T-helper 22 cell (primary cell): ENCODE data around the gene SPON2.

ENCODE experiments used
- DNase-seq: peaks from one replicate; pipeline ENCODE4 v3.0.0-alpha.2; 2020; ENCODE audit warnings: low read depth

The SPON2 gene

DNA sequence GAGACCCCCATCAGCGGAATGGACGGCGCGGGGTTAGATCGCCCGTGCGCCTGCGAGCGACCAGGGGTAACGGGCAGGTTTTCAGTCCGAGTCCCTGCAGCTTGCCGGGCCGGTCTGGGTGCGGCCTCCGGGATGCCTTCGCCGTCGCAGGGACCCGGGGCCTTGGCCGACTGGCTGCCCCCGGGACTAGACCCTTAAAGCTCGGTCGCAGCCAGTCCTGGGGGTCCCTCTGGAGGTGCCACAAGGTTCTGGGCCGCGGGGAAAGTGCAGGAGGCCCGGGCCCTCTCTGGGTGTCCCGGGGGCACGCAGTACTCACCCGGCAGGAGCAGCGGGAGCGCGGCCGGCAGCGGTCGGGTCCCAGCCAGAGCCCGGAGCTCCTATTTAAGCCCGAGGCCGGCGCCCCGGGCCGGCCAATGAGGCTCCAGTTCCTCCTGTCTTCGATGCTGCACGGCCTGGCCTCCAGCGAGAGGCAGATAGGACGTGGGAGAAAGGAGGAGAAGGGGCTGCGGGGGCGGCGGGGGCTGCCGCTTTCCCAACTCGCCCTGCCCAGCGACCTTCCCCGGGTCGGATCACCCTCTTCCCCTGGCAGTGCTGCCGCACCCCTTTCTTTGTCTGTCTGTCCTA lies at the start of gene SPON2:
SPON2 (minus strand) TSS at position 356 of the 624 bp plus-strand sequence.
- no peak for DNase-seq

DNA sequence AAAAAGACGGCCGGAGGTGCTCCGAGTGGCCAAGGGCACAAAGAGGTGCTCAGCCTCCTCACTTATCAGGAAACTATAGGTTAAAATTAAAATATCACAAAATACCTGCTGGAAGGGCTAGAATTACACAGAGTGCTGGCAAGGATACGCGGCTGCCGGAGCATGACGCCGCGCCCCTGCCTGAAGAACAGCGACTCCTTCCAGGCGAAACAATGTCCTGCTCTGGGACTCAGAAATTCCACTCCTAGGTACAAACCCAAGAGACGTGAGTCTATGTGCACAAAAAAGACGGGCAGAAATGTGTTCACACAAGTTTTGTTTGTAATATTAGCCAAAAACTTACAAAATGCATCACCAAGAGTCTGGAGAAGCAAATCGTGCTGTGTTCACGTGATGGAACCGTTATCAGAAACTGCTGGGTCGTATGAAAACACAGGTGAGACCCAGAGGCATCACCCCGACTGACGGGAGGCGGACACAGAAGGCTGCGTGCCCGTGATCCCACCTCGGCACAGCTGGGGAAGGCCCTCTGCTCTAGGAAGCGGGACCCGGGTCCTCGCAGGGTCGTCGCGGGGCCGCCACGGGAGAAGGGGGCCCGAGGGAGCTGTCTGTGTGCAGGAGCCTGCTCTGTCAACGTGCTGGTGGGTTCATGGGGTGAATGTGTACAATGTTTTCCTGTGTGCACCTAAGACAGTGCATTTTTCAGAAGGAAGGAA lies 48.9 kb upstream of the SPON2 start:
- no peak for DNase-seq

DNA sequence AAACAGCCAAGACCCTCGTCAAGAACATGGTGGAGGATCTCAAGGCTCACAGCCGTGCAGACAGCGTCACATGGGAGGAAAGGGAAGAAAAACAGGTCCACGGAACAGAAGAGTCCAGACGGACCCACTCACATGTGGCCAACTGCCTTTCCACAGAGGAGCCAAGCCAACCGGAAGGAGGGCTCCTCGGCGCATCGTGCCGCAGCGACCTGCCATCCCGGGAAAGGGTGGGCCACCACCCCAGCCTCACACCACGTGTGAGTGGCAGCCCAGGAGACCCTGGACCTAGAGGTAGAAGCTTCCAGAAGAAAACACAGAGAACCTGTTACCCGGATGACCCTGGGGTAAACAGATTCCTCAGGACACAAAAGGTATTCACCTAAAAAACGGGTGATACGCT lies 48.2 kb upstream of the SPON2 start:
- no peak for DNase-seq

GRCh38 chr4:1219566-1219950 lies 47.2 kb upstream of the SPON2 start:
- no peak for DNase-seq

GRCh38 chr4:1218634-1219565 lies 46.5 kb upstream of the SPON2 start:
- no peak for DNase-seq

GRCh38 chr4:1217366-1217765 lies 45.0 kb upstream of the SPON2 start:
- DNase-seq = no peak

DNA sequence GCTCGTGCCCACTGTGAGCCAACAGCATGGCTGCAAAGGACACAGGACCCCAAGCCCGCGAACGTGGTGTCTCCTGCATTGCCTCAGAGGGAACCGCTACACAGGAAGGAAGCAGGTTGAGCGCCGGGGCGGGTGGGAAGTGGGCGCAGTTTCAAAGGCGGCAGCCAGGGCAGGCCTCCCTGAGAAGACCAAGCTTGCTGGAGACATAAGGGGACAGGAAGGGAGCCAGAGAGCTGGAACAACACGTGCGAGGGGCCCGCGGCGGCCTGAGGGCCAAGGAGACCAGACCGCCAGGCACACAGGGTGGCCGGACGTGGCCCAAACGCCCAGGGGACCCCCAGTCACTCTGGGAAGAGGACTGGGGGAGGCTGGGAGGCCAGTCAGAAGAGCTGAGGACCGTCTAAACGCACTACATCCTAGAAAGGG lies 44.5 kb upstream of the SPON2 start:
- peak; percentile 34 for DNase-seq

- DNase-seq = no peak
Measured at GRCh38 chr4:1216076-1216614, 43.8 kb upstream of the SPON2 start.

DNA sequence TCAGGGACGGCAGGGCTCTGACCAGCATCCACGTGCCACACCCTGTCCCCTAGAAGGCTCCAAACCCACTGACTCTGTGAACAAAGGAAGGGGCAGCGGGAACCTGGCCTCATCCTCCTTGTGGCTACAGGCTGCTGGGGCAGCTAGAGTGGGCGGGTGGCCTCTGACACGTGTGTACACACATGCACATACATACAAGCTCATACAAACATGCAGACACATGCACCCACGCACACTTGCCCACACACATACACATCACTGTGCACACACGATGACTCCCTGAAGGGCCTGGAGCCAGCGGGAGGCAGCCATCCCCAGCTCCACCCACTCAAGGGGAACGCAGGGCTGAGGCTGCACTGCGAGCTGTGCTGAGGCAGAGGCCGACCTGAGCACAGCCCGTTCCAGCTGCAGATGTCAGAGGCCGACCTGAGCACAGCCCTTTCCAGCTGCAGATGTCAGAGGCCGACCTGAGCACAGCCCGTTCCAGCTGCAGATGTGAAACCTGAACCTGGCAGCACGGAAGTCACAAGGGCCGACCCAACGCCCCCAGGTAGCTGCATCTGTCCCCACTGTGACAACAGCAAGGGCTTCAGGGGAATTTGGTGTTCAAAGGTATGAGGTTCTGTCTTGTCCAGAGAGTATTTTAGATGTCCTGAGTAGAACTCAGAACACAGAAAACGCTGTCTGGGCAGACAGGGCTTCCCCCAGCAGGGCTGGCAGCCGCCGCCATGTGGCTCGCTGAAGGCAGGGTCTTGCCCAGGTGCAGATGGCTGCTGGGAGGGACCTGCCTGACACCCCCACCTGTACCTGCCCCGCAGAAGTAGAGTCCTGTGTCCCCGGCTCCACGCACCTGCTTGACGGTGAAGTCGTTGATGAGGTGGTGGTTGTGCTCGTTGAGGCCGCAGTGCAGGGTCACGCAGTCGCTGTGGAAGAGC lies 43.0 kb upstream of the SPON2 start:
- DNase-seq = no peak

- DNase-seq = no peak
Measured at GRCh38 chr4:1214101-1215095, 42.0 kb upstream of the SPON2 start.

DNA sequence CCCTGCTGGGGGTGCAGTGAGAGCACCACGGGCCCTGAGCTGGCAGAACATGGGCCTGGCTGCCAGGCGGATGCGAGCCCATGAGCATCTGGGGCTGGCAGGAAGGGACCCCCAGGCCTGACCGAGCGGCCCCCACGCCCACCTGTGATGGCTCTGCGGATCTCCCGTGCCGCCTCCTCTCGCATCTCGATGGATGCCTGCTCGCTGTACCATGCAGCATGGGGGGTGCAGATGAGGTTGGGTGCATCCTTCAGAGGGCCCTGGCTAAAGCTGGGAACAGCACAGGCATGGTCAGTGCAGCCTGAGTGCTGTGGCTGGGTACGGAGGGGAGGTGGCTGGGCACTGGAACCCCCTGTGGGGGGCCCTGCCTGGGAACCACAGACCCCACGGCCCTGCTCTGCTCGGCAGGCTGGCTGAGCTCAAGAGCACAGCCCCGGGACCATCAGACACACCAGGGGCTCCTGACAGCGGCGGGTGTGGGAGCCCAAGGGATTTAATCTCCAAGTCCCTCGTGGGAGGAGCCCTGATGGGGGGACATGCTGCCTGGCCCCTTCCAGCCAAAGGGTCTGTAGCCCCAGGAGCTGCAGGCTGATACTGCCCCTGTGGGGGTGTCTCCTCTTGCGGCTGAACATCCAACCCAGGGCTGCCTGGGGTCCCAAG lies 41.1 kb upstream of the SPON2 start:
- DNase-seq = no peak

GRCh38 chr4:1212546-1213335 lies 40.4 kb upstream of the SPON2 start:
- no peak for DNase-seq

- no peak for DNase-seq
Measured at GRCh38 chr4:1211891-1212545, 39.6 kb upstream of the SPON2 start.

DNA sequence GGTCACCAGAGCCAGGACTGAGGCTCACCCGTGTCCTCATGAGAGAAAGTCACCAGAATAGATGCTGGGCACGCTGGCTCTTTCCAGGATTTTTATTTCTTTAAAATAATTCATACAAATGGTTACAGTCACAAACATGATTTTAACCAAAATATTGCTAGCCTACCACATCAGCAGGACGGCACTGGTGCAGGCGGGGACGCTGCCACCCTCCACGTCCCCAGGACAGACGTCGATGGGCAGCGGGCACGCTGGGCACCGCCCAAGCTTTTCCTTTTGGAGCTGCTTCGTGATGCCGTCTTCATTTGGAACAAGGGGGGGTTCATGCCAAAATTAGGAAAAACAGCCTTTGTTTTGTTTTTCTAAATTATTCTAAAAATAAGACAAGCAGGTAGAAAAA lies 39.0 kb upstream of the SPON2 start:
- DNase-seq = no peak

- no peak for DNase-seq
Measured at GRCh38 chr4:1210971-1211370, 38.6 kb upstream of the SPON2 start.

DNA sequence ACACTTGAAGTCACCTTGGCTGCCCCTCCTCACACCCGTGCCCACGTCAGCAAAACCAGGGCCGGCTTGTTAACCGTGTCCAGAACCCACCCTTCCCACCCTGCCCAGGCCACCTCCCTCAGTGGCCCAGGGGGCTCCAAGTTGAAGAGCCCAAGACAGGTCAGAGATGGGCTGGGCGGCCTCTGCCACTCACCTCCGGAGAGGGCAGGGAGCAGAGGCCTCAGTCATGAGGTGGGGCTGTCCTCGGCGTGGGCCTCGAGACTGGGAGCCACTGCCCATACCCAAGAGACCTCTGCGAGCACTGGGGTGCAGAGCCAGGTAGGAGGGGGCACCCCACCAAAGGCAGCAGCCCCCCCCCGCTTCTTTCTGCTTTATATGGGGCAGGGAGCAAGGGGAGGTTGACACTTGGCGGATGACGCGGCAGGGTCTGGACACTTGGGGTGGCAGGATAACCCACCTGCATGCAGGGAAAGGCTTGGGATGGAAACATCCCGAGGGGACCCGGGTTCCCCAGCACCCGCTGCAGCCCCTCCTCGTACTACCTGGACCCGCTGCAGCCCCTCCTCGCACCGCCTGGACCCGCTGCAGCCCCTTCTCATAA lies 38.0 kb upstream of the SPON2 start:
- DNase-seq = no peak

GRCh38 chr4:1209821-1210220 lies 37.4 kb upstream of the SPON2 start:
- DNase-seq = no peak
